Keratinocyte (primary cell): Measurements from ENCODE around the gene LHX6. TPM values are rescaled to one million over a fixed set of nuclear protein-coding genes. Genes with fewer than 3 reads are reported as not detected.

Experiments used
- DNase-seq: peaks from one replicate; pipeline ENCODE4 v3.0.0-alpha.2; 2011; ENCODE audit warnings: low read depth, missing footprints, low spot score
- FAIRE-seq: peaks from 2 replicates; lab custom pipeline; 2011; peaks lifted over from hg19 to GRCh38; lab: Jason Lieb, UNC
- H2AFZ ChIP-seq: 2 replicates; pipeline ENCODE4 v1.6.0; 2012; ENCODE audit warnings: low read length, control low read depth, inconsistent platforms; ENCODE audit not compliant: control insufficient read depth
- H3K27ac ChIP-seq: 2 replicates; pipeline ENCODE4 v1.5.1; 2011; ENCODE audit warnings: low read length; ENCODE audit not compliant: control insufficient read depth, insufficient read depth
- H3K27me3 ChIP-seq: 3 replicates; pipeline ENCODE4 v1.6.0; 2011; ENCODE audit warnings: low read length; ENCODE audit not compliant: control insufficient read depth, insufficient read depth; ENCODE audit errors: extremely low read depth
- H3K36me3 ChIP-seq, 2 experiments: 2 replicates in 1 of 2; 3 replicates in 1 of 2; pipeline ENCODE4 v1.5.1; 2011; ENCODE audit warnings: low read length in 2 of 2, mild to moderate bottlenecking in 1 of 2; ENCODE audit not compliant: control insufficient read depth in 2 of 2, insufficient read depth in 2 of 2; ENCODE audit errors: extremely low read depth in 1 of 2
- H3K4me1 ChIP-seq: 3 replicates; pipeline ENCODE4 v1.5.1; 2011; ENCODE audit warnings: low read length; ENCODE audit not compliant: control insufficient read depth, insufficient read depth; ENCODE audit errors: extremely low read depth
- H3K4me2 ChIP-seq: 3 replicates; pipeline ENCODE4 v1.6.0; 2011; ENCODE audit warnings: low read depth, low read length; ENCODE audit not compliant: control insufficient read depth, insufficient read depth; ENCODE audit errors: extremely low read depth
- H3K4me3 ChIP-seq, 3 experiments: fragments of 200-600 bp in 1 of 3; sonication (generic) in 1 of 3; 2 replicates in 2 of 3; 3 replicates in 1 of 3; pipeline ENCODE4 v1.5.1; 2011 to 2016; ENCODE audit warnings: low read length in 3 of 3, mild to moderate bottlenecking in 3 of 3, control low read depth in 2 of 3, inconsistent platforms in 1 of 3, low read depth in 1 of 3, mixed read lengths in 1 of 3, mixed run types in 1 of 3, moderate library complexity in 1 of 3; ENCODE audit not compliant: control insufficient read depth in 2 of 3, insufficient read depth in 2 of 3; ENCODE audit errors: extremely low read depth in 1 of 3
- H3K79me2 ChIP-seq: 2 replicates; pipeline ENCODE4 v1.6.0; 2012; ENCODE audit warnings: low read length; ENCODE audit not compliant: control insufficient read depth, insufficient read depth
- H3K9ac ChIP-seq: 3 replicates; pipeline ENCODE4 v1.6.0; 2011; ENCODE audit warnings: low read length; ENCODE audit not compliant: control insufficient read depth, insufficient read depth; ENCODE audit errors: extremely low read depth
- H3K9me1 ChIP-seq: 3 replicates; pipeline ENCODE4 v1.6.0; 2011; ENCODE audit warnings: low read length; ENCODE audit not compliant: control insufficient read depth, insufficient read depth; ENCODE audit errors: extremely low read depth
- H3K9me3 ChIP-seq: 2 replicates; pipeline ENCODE4 v1.5.1; 2012; ENCODE audit warnings: low read depth, low read length; ENCODE audit not compliant: control insufficient read depth
- H4K20me1 ChIP-seq: 3 replicates; pipeline ENCODE4 v1.6.0; 2011; ENCODE audit warnings: low read length; ENCODE audit not compliant: control insufficient read depth, insufficient read depth; ENCODE audit errors: extremely low read depth
- EZH2 ChIP-seq: IDR thresholded peaks from one replicate; pipeline ENCODE4 v1.6.1; 2012; ENCODE audit warnings: inconsistent platforms, mild to moderate bottlenecking, low read length, moderate library complexity
- dilution Hi-C: fragments of 300-500 bp; cut with MboI; formaldehyde crosslinking; loops from one replicate; pipeline ENCODE4 v1.7.0; 2020; ENCODE audit warnings: low sequenced_read_pairs; ENCODE audit not compliant: extremely low pct_ligation_motif_present
- polyA plus RNA-seq, 5 experiments: library from polyadenylated mRNA; depleted of rRNA in 3 of 5; stranded (reverse) in 3 of 5; stranded (forward) in 1 of 5; unstranded in 1 of 5; fragments of >200 nt; gene quantifications; 1 replicate in 1 of 5; 2 replicates in 3 of 5; 3 replicates in 1 of 5; pipeline versions ENCODE4 v1.2.1 to v1.2.3, GENCODE V29; 2011 to 2012; ENCODE audit warnings: missing spikeins in 2 of 5, low read depth in 1 of 5, low replicate concordance in 1 of 5
- TF ChIP-seq, protein P1 (sequence below), 3 experiments: IDR thresholded peaks in 1 of 3; conservative IDR thresholded peaks in 1 of 3; optimal IDR thresholded peaks in 1 of 3; 2 replicates in 2 of 3; 3 replicates in 1 of 3; pipeline versions ENCODE3 to v1.5.1; 2011; ENCODE audit warnings: low read length in 3 of 3, mild to moderate bottlenecking in 3 of 3, moderate library complexity in 2 of 3, control low read depth in 1 of 3, inconsistent platforms in 1 of 3; ENCODE audit not compliant: insufficient read depth in 2 of 3; ENCODE audit errors: extremely low read depth in 1 of 3

LHX6 gene
- polyA plus RNA-seq, 1 donor (not counting 4 experiments of a cell fraction or from before 2014, with no cell fraction given), result 0.13 TPM

DNA sequence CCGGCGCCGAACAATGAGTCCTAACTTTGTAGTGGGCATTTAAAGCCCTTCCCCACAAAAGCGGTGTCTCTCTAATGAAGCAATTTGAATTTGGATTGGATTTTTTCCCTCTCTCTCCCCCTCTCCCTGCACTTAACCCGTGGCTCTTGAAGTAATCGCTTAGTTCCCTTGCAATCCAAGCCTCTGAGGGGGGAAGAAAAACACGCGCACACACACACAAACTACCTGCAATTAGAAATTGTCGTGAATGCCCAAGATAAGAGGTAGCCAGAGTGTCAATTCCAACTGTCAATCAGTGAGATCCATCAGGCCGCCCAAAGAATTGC is 1.2 kb downstream of the LHX6 start:
- Histone ChIP-seq H3K9me1 (no peaks in the 10 kb centered on the region), H3K4me2 (peak overlapping the region; percentile 51), H3K9me3 (no peaks in the 10 kb centered on the region), H3K36me3 (no peaks in the 10 kb centered on the region), H2AFZ (no peak overlapping the region), H3K9ac (no peak overlapping the region), H3K27ac (no peak overlapping the region), H3K4me3 (no peak overlapping the region), H4K20me1 (peaks cover 3% of the 10 kb centered on the region), H3K27me3 (peaks cover 96% of the 10 kb centered on the region), H3K4me1 (peaks cover 9% of the 10 kb centered on the region), H3K79me2 (no peaks in the 10 kb centered on the region)
- DNase-seq (no peak), FAIRE-seq (no peak)
- TF ChIP-seq EZH2, result peak; percentile 66
- TF ChIP-seq, protein P1, sequence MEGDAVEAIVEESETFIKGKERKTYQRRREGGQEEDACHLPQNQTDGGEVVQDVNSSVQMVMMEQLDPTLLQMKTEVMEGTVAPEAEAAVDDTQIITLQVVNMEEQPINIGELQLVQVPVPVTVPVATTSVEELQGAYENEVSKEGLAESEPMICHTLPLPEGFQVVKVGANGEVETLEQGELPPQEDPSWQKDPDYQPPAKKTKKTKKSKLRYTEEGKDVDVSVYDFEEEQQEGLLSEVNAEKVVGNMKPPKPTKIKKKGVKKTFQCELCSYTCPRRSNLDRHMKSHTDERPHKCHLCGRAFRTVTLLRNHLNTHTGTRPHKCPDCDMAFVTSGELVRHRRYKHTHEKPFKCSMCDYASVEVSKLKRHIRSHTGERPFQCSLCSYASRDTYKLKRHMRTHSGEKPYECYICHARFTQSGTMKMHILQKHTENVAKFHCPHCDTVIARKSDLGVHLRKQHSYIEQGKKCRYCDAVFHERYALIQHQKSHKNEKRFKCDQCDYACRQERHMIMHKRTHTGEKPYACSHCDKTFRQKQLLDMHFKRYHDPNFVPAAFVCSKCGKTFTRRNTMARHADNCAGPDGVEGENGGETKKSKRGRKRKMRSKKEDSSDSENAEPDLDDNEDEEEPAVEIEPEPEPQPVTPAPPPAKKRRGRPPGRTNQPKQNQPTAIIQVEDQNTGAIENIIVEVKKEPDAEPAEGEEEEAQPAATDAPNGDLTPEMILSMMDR (optimal IDR thresholded peaks at IDR 0.05 in 1 of 3, IDR thresholded peaks at IDR 0.05 in 1 of 3, conservative IDR thresholded peaks at IDR 0.05 in 1 of 3; ENCODE audit: extremely low read depth in 1 of 3, insufficient read depth in 2 of 3, low read length in 3 of 3), result no peak
- dilution Hi-C loops, result no loop called here

DNA sequence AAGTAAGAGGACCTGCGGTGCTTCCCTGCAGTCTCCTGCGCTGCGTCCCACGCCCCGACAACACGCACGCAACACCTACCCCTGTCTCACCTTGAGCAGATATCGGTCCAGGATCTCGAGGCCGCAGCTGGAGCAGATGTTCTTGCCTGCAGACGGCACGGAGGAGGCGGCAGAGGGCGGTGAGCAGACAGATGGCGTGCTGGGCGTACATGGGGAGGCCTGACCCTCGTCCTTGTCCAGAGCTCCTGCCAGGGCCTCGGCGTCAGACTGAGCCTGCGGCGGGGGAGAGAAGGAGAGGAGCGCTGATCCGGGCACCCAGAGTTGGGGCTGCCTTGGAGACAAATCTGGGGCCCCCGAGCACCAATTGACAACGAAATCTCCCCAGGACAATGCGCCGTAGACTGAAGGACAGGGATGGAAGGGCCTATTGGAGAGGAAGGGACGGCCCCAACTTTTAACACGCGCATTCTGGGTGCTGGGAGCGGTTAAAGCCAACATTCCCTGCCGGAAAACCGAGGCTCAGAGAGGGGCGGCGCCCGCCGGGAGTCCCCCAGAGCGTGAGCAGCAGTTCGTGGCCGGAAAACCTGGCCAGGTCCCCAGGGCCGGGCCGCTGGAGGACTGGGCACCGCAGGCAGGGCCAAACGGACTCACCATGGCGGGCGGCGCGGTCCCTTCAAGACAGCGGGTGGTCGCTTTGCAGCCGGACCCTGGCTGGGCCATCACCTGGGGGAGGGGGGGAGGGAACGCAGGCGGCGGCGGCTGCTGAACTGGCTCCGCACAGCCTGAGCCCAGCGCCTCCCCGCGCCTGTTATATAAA is 1.8 kb downstream of the LHX6 start:
- H3K4me2 ChIP-seq, result no peak overlapping the region
- no peak overlapping the region for H2AFZ ChIP-seq
- H3K9ac ChIP-seq, result no peak overlapping the region
- no peaks in the 10 kb centered on the region for H3K36me3 ChIP-seq
- DNase-seq (no peak), FAIRE-seq (no peak)
- peaks cover 9% of the 10 kb centered on the region for H3K4me1 ChIP-seq
- H3K79me2 ChIP-seq, result no peaks in the 10 kb centered on the region
- no peaks in the 10 kb centered on the region for H3K9me1 ChIP-seq
- no peak overlapping the region for H3K4me3 ChIP-seq
- dilution Hi-C loops, result no loop called here
- no peaks in the 10 kb centered on the region for H3K9me3 ChIP-seq
- peaks cover 3% of the 10 kb centered on the region for H4K20me1 ChIP-seq
- H3K27ac ChIP-seq, result no peak overlapping the region
- peak; percentile 90 for TF ChIP-seq EZH2
- TF ChIP-seq, protein P1 (optimal IDR thresholded peaks at IDR 0.05 in 1 of 3, IDR thresholded peaks at IDR 0.05 in 1 of 3, conservative IDR thresholded peaks at IDR 0.05 in 1 of 3; ENCODE audit: extremely low read depth in 1 of 3, insufficient read depth in 2 of 3, low read length in 3 of 3), result no peak
- peaks cover 98% of the 10 kb centered on the region for H3K27me3 ChIP-seq
